ENCODE results near the gene GRIA2. TPM values are rescaled to one million over a fixed set of nuclear protein-coding genes. Genes with fewer than 3 reads are reported as not detected.

GRIA2 gene
- total and polyA plus RNA-seq, 3 experiments from 2014 or later, result not detected

- H3K9me3 Mint-ChIP-seq, result peaks cover 0 to 12% (median 5%) of the 10 kb centered on the region in 5 donors
- H3K9me3 ChIP-seq (ENCODE audit: low read length), result no peaks in the 10 kb centered on the region
Measured at GRCh38 chr4:157294575-157294974, 74.0 kb downstream of the GRIA2 start.

GRCh38 chr4:157300701-157301100 is 80.2 kb downstream of the GRIA2 start:
- POLR2A ChIA-PET, result no interaction called here
- CTCF ChIA-PET, result no interaction called here
- Mint-ChIP-seq H3K27me3 (no peaks in the 10 kb centered on the region), H3K4me1 (no peaks in the 10 kb centered on the region), H3K9me3 (peaks cover 3 to 26% (median 9%) of the 10 kb centered on the region in 5 donors), H3K27ac (no peak overlapping the region), H3K4me3 (no peak overlapping the region), H3K36me3 (no peaks in the 10 kb centered on the region)
- Histone ChIP-seq H3K27ac (ENCODE audit: low read depth, low read length) (no peak overlapping the region), H3K9me3 (ENCODE audit: low read length) (no peaks in the 10 kb centered on the region), H3K27me3 (ENCODE audit: insufficient read depth, low read length, poor library complexity, severe bottlenecking) (no peaks in the 10 kb centered on the region), H3K36me3 (ENCODE audit: insufficient read depth, low read length) (no peaks in the 10 kb centered on the region), H3K4me3 (ENCODE audit: low read length) (no peak overlapping the region), H3K4me1 (ENCODE audit: insufficient read depth, low read length) (no peaks in the 10 kb centered on the region)
- no peak for DNase-seq

More at GRCh38 chr4:157294575-157294974, 74.0 kb downstream of the GRIA2 start:
- H3K27ac ChIP-seq (ENCODE audit: low read depth, low read length), result no peak overlapping the region
- Mint-ChIP-seq H3K4me3 (no peak overlapping the region), H3K27me3 (no peaks in the 10 kb centered on the region), H3K27ac (no peak overlapping the region), H3K4me1 (no peaks in the 10 kb centered on the region), H3K36me3 (no peaks in the 10 kb centered on the region)
- ChIA-PET CTCF (no interaction called here), POLR2A (no interaction called here)
- no peak for DNase-seq
- no peaks in the 10 kb centered on the region for H3K4me1 ChIP-seq (ENCODE audit: insufficient read depth, low read length)
- no peaks in the 10 kb centered on the region for H3K36me3 ChIP-seq (ENCODE audit: insufficient read depth, low read length)
- H3K4me3 ChIP-seq (ENCODE audit: low read length), result no peak overlapping the region
- H3K27me3 ChIP-seq (ENCODE audit: insufficient read depth, low read length, poor library complexity, severe bottlenecking), result no peaks in the 10 kb centered on the region

GRCh38 chr4:157303471-157303960 is 83.0 kb downstream of the GRIA2 start:
- ChIA-PET POLR2A (no interaction called here), CTCF (no interaction called here)
- Mint-ChIP-seq H3K4me3 (no peak overlapping the region), H3K27me3 (no peaks in the 10 kb centered on the region), H3K27ac (no peak overlapping the region), H3K4me1 (no peaks in the 10 kb centered on the region), H3K36me3 (no peaks in the 10 kb centered on the region), H3K9me3 (peaks cover 6 to 32% (median 10%) of the 10 kb centered on the region in 5 donors)
- DNase-seq, result no peak
- Histone ChIP-seq H3K4me1 (ENCODE audit: insufficient read depth, low read length) (no peaks in the 10 kb centered on the region), H3K27me3 (ENCODE audit: insufficient read depth, low read length, poor library complexity, severe bottlenecking) (no peaks in the 10 kb centered on the region), H3K4me3 (ENCODE audit: low read length) (no peak overlapping the region), H3K27ac (ENCODE audit: low read depth, low read length) (no peak overlapping the region), H3K9me3 (ENCODE audit: low read length) (no peaks in the 10 kb centered on the region), H3K36me3 (ENCODE audit: insufficient read depth, low read length) (no peaks in the 10 kb centered on the region)

GRCh38 chr4:157304769-157305168 is 84.2 kb downstream of the GRIA2 start:
- H3K27ac ChIP-seq (ENCODE audit: low read depth, low read length), result no peak overlapping the region
- H3K9me3 Mint-ChIP-seq, result peaks cover 6 to 29% (median 7%) of the 10 kb centered on the region in 5 donors
- H3K4me3 ChIP-seq (ENCODE audit: low read length), result no peak overlapping the region
- no peaks in the 10 kb centered on the region for H3K4me1 ChIP-seq (ENCODE audit: insufficient read depth, low read length)
- H3K36me3 ChIP-seq (ENCODE audit: insufficient read depth, low read length), result no peaks in the 10 kb centered on the region
- no peaks in the 10 kb centered on the region for H3K9me3 ChIP-seq (ENCODE audit: low read length)
- H3K27me3 ChIP-seq (ENCODE audit: insufficient read depth, low read length, poor library complexity, severe bottlenecking), result no peaks in the 10 kb centered on the region
- H3K4me3 Mint-ChIP-seq, result no peak overlapping the region
- no peak overlapping the region for H3K27ac Mint-ChIP-seq
- ChIA-PET CTCF (no interaction called here), POLR2A (no interaction called here)
- no peak for DNase-seq
- no peaks in the 10 kb centered on the region for H3K4me1 Mint-ChIP-seq
- no peaks in the 10 kb centered on the region for H3K27me3 Mint-ChIP-seq
- H3K36me3 Mint-ChIP-seq, result no peaks in the 10 kb centered on the region

- no peaks in the 10 kb centered on the region for H3K27me3 Mint-ChIP-seq
Measured at GRCh38 chr4:157312702-157313101, 92.2 kb downstream of the GRIA2 start.

GRCh38 chr4:157314906-157315305 is 94.4 kb downstream of the GRIA2 start:
- H3K4me3 ChIP-seq (ENCODE audit: low read length), result no peak overlapping the region
- no peaks in the 10 kb centered on the region for H3K4me1 Mint-ChIP-seq
- POLR2A ChIA-PET, result no interaction called here
- H3K27ac Mint-ChIP-seq, result no peak overlapping the region
- no peaks in the 10 kb centered on the region for H3K36me3 Mint-ChIP-seq
- CTCF ChIA-PET, result no interaction called here
- no peaks in the 10 kb centered on the region for H3K9me3 ChIP-seq (ENCODE audit: low read length)
- no peaks in the 10 kb centered on the region for H3K27me3 ChIP-seq (ENCODE audit: insufficient read depth, low read length, poor library complexity, severe bottlenecking)
- H3K4me1 ChIP-seq (ENCODE audit: insufficient read depth, low read length), result no peaks in the 10 kb centered on the region
- H3K27ac ChIP-seq (ENCODE audit: low read depth, low read length), result no peak overlapping the region
- H3K36me3 ChIP-seq (ENCODE audit: insufficient read depth, low read length), result no peaks in the 10 kb centered on the region
- H3K9me3 Mint-ChIP-seq, result peaks cover 0 to 21% (median 2%) of the 10 kb centered on the region in 5 donors
- no peak overlapping the region for H3K4me3 Mint-ChIP-seq
- DNase-seq, result no peak
- no peaks in the 10 kb centered on the region for H3K27me3 Mint-ChIP-seq

More at GRCh38 chr4:157312702-157313101, 92.2 kb downstream of the GRIA2 start:
- Histone ChIP-seq H3K27ac (ENCODE audit: low read depth, low read length) (no peak overlapping the region), H3K4me1 (ENCODE audit: insufficient read depth, low read length) (no peaks in the 10 kb centered on the region), H3K27me3 (ENCODE audit: insufficient read depth, low read length, poor library complexity, severe bottlenecking) (no peaks in the 10 kb centered on the region), H3K9me3 (ENCODE audit: low read length) (no peaks in the 10 kb centered on the region), H3K36me3 (ENCODE audit: insufficient read depth, low read length) (no peaks in the 10 kb centered on the region), H3K4me3 (ENCODE audit: low read length) (no peak overlapping the region)
- Mint-ChIP-seq H3K36me3 (no peaks in the 10 kb centered on the region), H3K27ac (no peak overlapping the region), H3K4me3 (no peak overlapping the region), H3K4me1 (no peaks in the 10 kb centered on the region), H3K9me3 (peaks cover 0 to 20% (median 5%) of the 10 kb centered on the region in 5 donors)
- CTCF ChIA-PET, result no interaction called here
- POLR2A ChIA-PET, result no interaction called here
- DNase-seq, result no peak

- H3K4me1 ChIP-seq (ENCODE audit: insufficient read depth, low read length), result no peaks in the 10 kb centered on the region
- Mint-ChIP-seq H3K27me3 (no peaks in the 10 kb centered on the region), H3K4me3 (no peak overlapping the region), H3K9me3 (peaks cover 0 to 23% (median 2%) of the 10 kb centered on the region in 5 donors), H3K27ac (no peak overlapping the region), H3K4me1 (no peaks in the 10 kb centered on the region), H3K36me3 (no peaks in the 10 kb centered on the region)
- no peaks in the 10 kb centered on the region for H3K9me3 ChIP-seq (ENCODE audit: low read length)
- no peaks in the 10 kb centered on the region for H3K36me3 ChIP-seq (ENCODE audit: insufficient read depth, low read length)
- no peak overlapping the region for H3K27ac ChIP-seq (ENCODE audit: low read depth, low read length)
- no peak overlapping the region for H3K4me3 ChIP-seq (ENCODE audit: low read length)
- DNase-seq, result no peak
- no peaks in the 10 kb centered on the region for H3K27me3 ChIP-seq (ENCODE audit: insufficient read depth, low read length, poor library complexity, severe bottlenecking)
- POLR2A ChIA-PET, result no interaction called here
- CTCF ChIA-PET, result no interaction called here
Measured at GRCh38 chr4:157315968-157316367, 95.4 kb downstream of the GRIA2 start.

GRCh38 chr4:157320092-157320491 is 99.6 kb downstream of the GRIA2 start:
- Histone ChIP-seq H3K36me3 (ENCODE audit: insufficient read depth, low read length) (no peaks in the 10 kb centered on the region), H3K4me1 (ENCODE audit: insufficient read depth, low read length) (no peaks in the 10 kb centered on the region), H3K27me3 (ENCODE audit: insufficient read depth, low read length, poor library complexity, severe bottlenecking) (no peaks in the 10 kb centered on the region), H3K4me3 (ENCODE audit: low read length) (no peak overlapping the region), H3K27ac (ENCODE audit: low read depth, low read length) (no peak overlapping the region), H3K9me3 (ENCODE audit: low read length) (no peaks in the 10 kb centered on the region)
- no peaks in the 10 kb centered on the region for H3K27me3 Mint-ChIP-seq
- no peaks in the 10 kb centered on the region for H3K36me3 Mint-ChIP-seq
- POLR2A ChIA-PET, result no interaction called here
- no peaks in the 10 kb centered on the region for H3K4me1 Mint-ChIP-seq
- no peak for DNase-seq
- H3K9me3 Mint-ChIP-seq, result peaks cover 0 to 20% (median 10%) of the 10 kb centered on the region in 5 donors
- H3K27ac Mint-ChIP-seq, result no peak overlapping the region
- CTCF ChIA-PET, result no interaction called here
- H3K4me3 Mint-ChIP-seq, result no peak overlapping the region

GRCh38 chr4:157327666-157328065 is 107.1 kb downstream of the GRIA2 start:
- H3K4me1 Mint-ChIP-seq, result no peaks in the 10 kb centered on the region
- Histone ChIP-seq H3K9me3 (ENCODE audit: low read length) (no peaks in the 10 kb centered on the region), H3K4me1 (ENCODE audit: insufficient read depth, low read length) (no peaks in the 10 kb centered on the region), H3K27ac (ENCODE audit: low read depth, low read length) (no peak overlapping the region), H3K36me3 (ENCODE audit: insufficient read depth, low read length) (no peaks in the 10 kb centered on the region), H3K27me3 (ENCODE audit: insufficient read depth, low read length, poor library complexity, severe bottlenecking) (no peaks in the 10 kb centered on the region), H3K4me3 (ENCODE audit: low read length) (no peak overlapping the region)
- no peaks in the 10 kb centered on the region for H3K36me3 Mint-ChIP-seq
- CTCF ChIA-PET, result no interaction called here
- DNase-seq, result no peak
- H3K4me3 Mint-ChIP-seq, result no peak overlapping the region
- H3K27ac Mint-ChIP-seq, result no peak overlapping the region
- no peaks in the 10 kb centered on the region for H3K27me3 Mint-ChIP-seq
- peaks cover 0 to 36% (median 9%) of the 10 kb centered on the region in 5 donors for H3K9me3 Mint-ChIP-seq
- POLR2A ChIA-PET, result no interaction called here

All from CD8-positive, alpha-beta memory T cell (primary cell).